ENCODE data around the gene MDFIC2. TPM values are rescaled to one million over a fixed set of nuclear protein-coding genes. Genes with fewer than 3 reads are reported as not detected.

The MDFIC2 gene
- total RNA-seq = not detected in 2 replicates

GRCh38 chr3:70312336-70312735, at the start of gene MDFIC2:
Gene MDFIC2, minus strand, starts transcription at chr3:70312638. Its CDS starts 665 bp downstream, at chr3:70311973.

All from articular chondrocyte of knee joint (primary cell).